Esophagus (tissue), 2 donors: ENCODE results near the gene RAB11FIP4. TPM values are rescaled to one million over a fixed set of nuclear protein-coding genes. Genes with fewer than 3 reads are reported as not detected.

ENCODE experiments used
- H3K27ac ChIP-seq, 2 donors: one replicate each; pipeline ENCODE4 v1.5.1; 2013; ENCODE audit warnings: low read depth in 2 of 2, mild to moderate bottlenecking in 2 of 2, inconsistent platforms in 1 of 2, low read length in 1 of 2, moderate library complexity in 1 of 2
- H3K27me3 ChIP-seq, 2 donors: one replicate each; pipeline ENCODE4 v1.6.1; 2013; ENCODE audit warnings: low read length in 2 of 2, control low read depth in 1 of 2, mild to moderate bottlenecking in 1 of 2; ENCODE audit not compliant: insufficient read depth in 2 of 2, control insufficient read depth in 1 of 2
- H3K36me3 ChIP-seq, 2 donors: one replicate each; pipeline ENCODE4 v1.6.1; 2013; ENCODE audit warnings: low read length in 1 of 2; ENCODE audit not compliant: control insufficient read depth in 2 of 2, insufficient read depth in 2 of 2
- H3K4me1 ChIP-seq, 2 donors: one replicate each; pipeline ENCODE4 v1.6.1; 2013; ENCODE audit warnings: low read length in 1 of 2; ENCODE audit not compliant: control insufficient read depth in 2 of 2, insufficient read depth in 2 of 2
- H3K4me3 ChIP-seq, 2 donors: one replicate each; pipeline ENCODE4 v1.5.1; 2013; ENCODE audit warnings: low read length in 2 of 2, mild to moderate bottlenecking in 2 of 2, low read depth in 1 of 2, moderate library complexity in 1 of 2
- H3K9me3 ChIP-seq, 2 donors: one replicate each; pipeline ENCODE4 v1.6.1; 2013; ENCODE audit warnings: mild to moderate bottlenecking in 2 of 2, low read depth in 1 of 2, low read length in 1 of 2, moderate library complexity in 1 of 2; ENCODE audit not compliant: control insufficient read depth in 2 of 2, insufficient read depth in 1 of 2
- WGBS, 2 donors: extraction: QIAGEN DNeasy Blood & Tissue Kit; methylation state at CpG; one replicate each; pipeline ENCODE4 v1.1.7; 2013; 5-methylcytosine and 5-hydroxymethylcytosine counted together
- polyA plus RNA-seq, 2 donors: library from polyadenylated mRNA; stranded (reverse); fragments of 200-250 nt; gene quantifications; one replicate each; pipeline ENCODE4 v1.2.3, GENCODE V29; 2013
- donor health status: healthy with polysubstance abuse.
- donor health status: Bipolar disorder and iron deficiency.

RAB11FIP4 gene
- polyA plus RNA-seq, 2 donors, result 5.0 TPM

- Histone ChIP-seq H3K27ac (no peak overlapping the region), H3K4me1 (peaks cover 6 to 13% of the 10 kb centered on the region in 2 donors), H3K9me3 (no peaks in the 10 kb centered on the region), H3K36me3 (no peaks in the 10 kb centered on the region), H3K4me3 (no peak overlapping the region), H3K27me3 (no peaks in the 10 kb centered on the region)
- WGBS, 2 donors, result 66 to 71% methylated on average over 17 of the region's 17 CpGs
Observed at GRCh38 chr17:31392856-31393748, 1.6 kb downstream of the RAB11FIP4 start.

DNA sequence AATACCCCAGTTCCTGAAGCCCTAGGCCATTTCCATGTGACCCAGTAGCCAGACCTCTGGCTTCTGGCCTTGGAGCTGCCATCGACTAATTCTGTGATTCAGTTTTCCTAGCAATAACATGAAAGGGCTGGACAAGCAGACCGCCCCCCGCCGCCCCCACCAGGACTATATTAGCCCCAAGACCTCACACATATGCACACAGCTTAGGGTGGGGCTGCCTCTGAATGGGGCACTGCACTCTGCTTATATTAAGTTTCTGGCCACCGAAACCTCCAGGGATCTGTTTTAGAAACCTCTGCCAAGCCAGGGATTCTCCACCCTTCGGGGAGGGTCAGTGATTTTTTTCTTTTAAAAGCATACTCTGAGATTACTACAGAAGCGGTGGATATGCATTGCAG, 2.3 kb downstream of the RAB11FIP4 start:
- no peaks in the 10 kb centered on the region for H3K36me3 ChIP-seq
- H3K27me3 ChIP-seq, result no peaks in the 10 kb centered on the region
- H3K9me3 ChIP-seq, result no peaks in the 10 kb centered on the region
- 90% methylated on average over 7 of the region's 7 CpGs for WGBS, 2 donors
- no peak overlapping the region for H3K27ac ChIP-seq
- no peak overlapping the region for H3K4me3 ChIP-seq
- peaks cover 6 to 13% of the 10 kb centered on the region in 2 donors for H3K4me1 ChIP-seq

DNA sequence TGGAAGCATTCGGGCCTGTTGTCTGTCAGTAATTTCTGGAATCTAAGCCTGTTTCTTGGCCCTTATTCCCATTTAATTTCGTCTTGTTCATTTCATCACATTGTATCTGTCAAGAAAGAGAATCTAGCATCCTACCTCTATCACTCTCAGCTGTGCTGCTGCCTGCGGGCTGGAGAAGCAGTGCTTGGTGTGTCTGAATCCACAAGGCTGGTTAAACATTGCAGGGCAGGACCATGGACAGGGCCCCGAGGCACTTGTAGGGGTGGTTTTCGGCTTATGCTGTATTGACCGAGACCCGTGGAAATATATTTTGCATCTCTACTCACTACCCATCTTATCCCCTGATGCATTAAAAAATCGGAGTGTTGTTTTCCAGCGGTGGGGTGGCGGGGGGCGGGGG, 3.1 kb downstream of the RAB11FIP4 start:
- H3K4me3 ChIP-seq, result no peak overlapping the region
- H3K36me3 ChIP-seq, result no peaks in the 10 kb centered on the region
- no peak overlapping the region for H3K27ac ChIP-seq
- WGBS, 2 donors, result 25 to 35% methylated on average over 10 to 11 of the region's 11 CpGs
- H3K27me3 ChIP-seq, result no peaks in the 10 kb centered on the region
- H3K9me3 ChIP-seq, result no peaks in the 10 kb centered on the region
- peaks cover 6 to 13% of the 10 kb centered on the region in 2 donors for H3K4me1 ChIP-seq

- H3K9me3 ChIP-seq, result no peaks in the 10 kb centered on the region
- H3K4me1 ChIP-seq, result peaks cover 0 to 5% of the 10 kb centered on the region in 2 donors
- H3K4me3 ChIP-seq, result no peak overlapping the region
- H3K27ac ChIP-seq, result no peak overlapping the region
- no peaks in the 10 kb centered on the region for H3K27me3 ChIP-seq
- whole genome bisulfite sequencing, 2 donors, result 74 to 77% methylated on average over 8 of the region's 8 CpGs
- H3K36me3 ChIP-seq, result no peaks in the 10 kb centered on the region
Observed at GRCh38 chr17:31397256-31397939, 5.9 kb downstream of the RAB11FIP4 start.

DNA sequence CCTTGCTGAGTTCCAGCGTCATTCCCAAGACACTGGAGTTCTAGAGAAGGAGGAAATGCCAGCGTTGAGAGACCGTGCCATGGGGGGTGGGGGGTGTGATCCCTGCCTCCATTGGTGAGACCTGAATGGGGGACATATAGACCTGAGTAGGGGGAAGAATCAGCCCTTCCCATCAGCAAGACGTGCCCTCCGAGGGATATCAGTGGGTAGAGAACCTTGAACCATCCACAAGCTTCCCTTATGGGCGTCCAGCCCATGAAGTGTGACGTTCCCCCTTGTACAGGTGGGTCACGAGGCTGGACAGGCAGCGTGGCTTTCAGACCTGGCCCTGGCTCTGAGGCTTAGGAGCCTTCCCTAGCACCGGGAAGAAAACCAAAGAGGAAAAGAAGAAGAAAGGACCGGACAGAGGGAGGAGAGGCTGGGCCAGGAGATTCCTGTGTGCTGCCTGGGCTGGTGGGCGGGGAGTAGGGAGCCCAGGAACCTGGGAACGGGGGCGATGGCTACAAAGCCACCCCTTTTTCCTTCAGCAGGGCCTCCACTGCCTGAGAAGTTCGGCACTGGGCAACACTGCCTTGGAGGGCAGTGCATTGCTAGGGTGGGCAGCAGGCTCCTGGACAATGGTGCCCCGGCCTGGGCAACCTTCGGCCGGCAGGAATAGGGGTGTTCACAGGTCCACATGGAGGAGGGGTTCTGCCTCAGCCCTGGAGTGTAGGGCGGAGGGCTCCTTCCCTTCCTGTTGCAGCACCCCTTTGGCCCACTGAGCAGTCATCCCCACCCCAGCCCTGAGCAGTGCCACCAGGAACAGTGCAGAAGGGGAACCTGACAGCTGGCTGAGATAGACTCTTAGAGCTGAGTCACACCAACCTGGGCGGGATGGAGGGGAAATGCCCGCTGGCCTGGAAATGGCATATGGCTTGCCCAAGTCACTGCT, 7.2 kb downstream of the RAB11FIP4 start:
- 81 to 82% methylated on average over 21 of the region's 21 CpGs for whole genome bisulfite sequencing, 2 donors
- Histone ChIP-seq H3K27me3 (no peaks in the 10 kb centered on the region), H3K4me1 (no peaks in the 10 kb centered on the region), H3K9me3 (no peaks in the 10 kb centered on the region), H3K27ac (no peak overlapping the region), H3K36me3 (no peaks in the 10 kb centered on the region), H3K4me3 (no peak overlapping the region)

DNA sequence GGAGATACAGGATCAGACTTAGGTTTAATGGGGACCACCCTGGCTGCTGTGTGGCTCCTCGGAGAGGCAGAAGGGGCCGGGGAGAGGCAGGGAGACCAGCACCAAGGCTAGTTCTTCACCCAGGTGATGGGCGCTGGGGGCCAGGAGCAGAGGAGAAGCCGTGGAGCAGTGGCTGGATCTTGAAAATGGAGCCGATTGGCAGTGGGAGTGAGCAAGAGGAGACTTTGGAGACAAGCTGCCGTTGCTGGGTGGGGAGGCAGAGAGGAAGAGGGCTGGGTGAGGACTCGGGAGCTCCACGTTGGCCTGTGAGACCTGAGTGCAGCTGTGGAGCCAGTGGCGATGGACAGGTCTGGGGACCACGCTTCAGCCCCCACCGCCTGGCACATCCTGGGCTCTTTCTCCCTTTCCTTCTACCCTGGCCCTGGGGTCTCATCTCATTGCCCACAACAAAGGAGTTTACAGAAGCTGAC, 9.0 kb downstream of the RAB11FIP4 start:
- H3K9me3 ChIP-seq, result no peaks in the 10 kb centered on the region
- H3K27ac ChIP-seq, result no peak overlapping the region
- H3K36me3 ChIP-seq, result no peaks in the 10 kb centered on the region
- no peak overlapping the region for H3K4me3 ChIP-seq
- H3K27me3 ChIP-seq, result no peaks in the 10 kb centered on the region
- WGBS, 2 donors, result 67 to 76% methylated on average over 11 of the region's 11 CpGs
- H3K4me1 ChIP-seq, result no peaks in the 10 kb centered on the region

DNA sequence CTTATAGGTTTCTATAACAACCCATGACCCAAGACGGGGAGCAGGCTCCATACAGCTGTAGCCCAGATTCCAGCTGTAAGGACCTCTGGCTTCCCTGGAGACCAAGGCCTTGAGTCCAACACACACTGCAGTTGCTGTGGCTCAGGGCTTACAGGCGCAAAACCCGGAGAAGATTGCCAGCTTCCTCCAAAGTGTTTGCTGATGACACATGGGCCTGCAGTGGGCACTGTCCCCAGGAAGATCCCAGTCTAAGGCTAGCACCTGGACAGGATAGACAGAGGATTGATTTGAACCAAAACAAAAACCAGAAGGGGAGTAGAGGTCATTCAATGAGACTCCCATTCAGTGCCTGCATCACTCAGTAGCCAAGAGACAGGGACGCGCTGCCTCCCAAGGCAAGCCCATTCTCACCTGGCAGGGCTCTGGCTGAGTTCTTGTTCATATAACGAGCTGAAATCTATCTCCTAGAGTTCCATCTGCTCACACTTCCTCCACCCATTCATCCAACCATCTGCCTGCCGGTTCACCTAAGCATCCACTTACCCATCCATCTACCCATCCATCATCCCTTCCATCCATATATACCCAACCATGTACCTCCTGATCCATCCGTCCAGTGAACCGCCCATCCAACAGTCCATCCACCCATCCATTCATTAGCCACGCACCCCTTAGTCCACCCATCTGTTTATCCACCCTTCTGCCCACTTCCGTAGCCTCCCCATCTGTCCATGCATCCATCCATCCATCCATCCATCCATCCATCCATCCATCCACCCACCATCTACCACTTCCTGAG, 10.2 kb downstream of the RAB11FIP4 start:
- Histone ChIP-seq H3K9me3 (no peaks in the 10 kb centered on the region), H3K27ac (no peak overlapping the region), H3K4me1 (no peaks in the 10 kb centered on the region), H3K4me3 (no peak overlapping the region), H3K27me3 (no peaks in the 10 kb centered on the region), H3K36me3 (no peaks in the 10 kb centered on the region)
- 87 to 88% methylated on average over 11 of the region's 11 CpGs for WGBS, 2 donors

- H3K27ac ChIP-seq, result no peak overlapping the region
- H3K36me3 ChIP-seq, result no peaks in the 10 kb centered on the region
- no peaks in the 10 kb centered on the region for H3K27me3 ChIP-seq
- no peaks in the 10 kb centered on the region for H3K9me3 ChIP-seq
- WGBS, 2 donors, result 79 to 83% methylated on average over 19 of the region's 19 CpGs
- H3K4me1 ChIP-seq, result no peaks in the 10 kb centered on the region
- no peak overlapping the region for H3K4me3 ChIP-seq
Observed at GRCh38 chr17:31404028-31404949, 12.8 kb downstream of the RAB11FIP4 start.
